Measurements from ENCODE around the gene PCARE.

GRCh38 chr2:29113891-29114321 lies 39.6 kb upstream of the PCARE start:
- TF ChIP-seq CTCF (conservative IDR thresholded peaks at IDR 0.05; ENCODE audit: low read length) (no peak), EZH2phosphoT487 (IDR thresholded peaks at IDR 0.05; ENCODE audit: borderline replicate concordance) (no peak)

Measured in Loucy (cell line).